GM19397 (cell line): Measurements from ENCODE around the gene ARTN.

Source experiments
- ATAC-seq: cut with Tn5 transposase; IDR thresholded peaks from one replicate; pipeline ENCODE4 v1.9.1; 2021; ENCODE audit warnings: mild to moderate bottlenecking, moderate library complexity; ENCODE audit not compliant: unreplicated experiment

The ARTN gene

DNA sequence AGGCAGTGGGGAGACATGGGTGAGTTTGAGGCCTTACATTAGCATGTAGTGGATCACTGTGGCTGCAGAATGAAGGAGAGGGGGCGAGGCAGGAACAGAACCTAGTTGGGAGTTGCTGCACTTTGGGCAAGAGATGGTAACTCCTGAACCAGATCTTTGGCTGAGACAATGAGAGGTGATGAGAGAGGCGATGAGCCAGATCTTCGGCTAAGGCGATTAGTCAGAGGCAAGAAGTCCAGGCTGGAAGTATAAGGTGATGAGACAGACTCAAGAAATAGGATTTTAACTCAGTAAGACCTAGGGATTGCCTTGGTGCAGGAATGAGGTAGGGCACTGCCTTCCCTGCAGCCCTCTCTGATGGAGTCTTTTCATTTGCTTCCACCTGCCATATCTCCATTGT, 9.1 kb upstream of the ARTN start:
- no peak for ATAC-seq

GRCh38 chr1:43925846-43926245, 7.8 kb upstream of the ARTN start:
- ATAC-seq = no peak

GRCh38 chr1:43930168-43930948, 3.2 kb upstream of the ARTN start:
- ATAC-seq = no peak

GRCh38 chr1:43930949-43931275, 2.7 kb upstream of the ARTN start:
- ATAC-seq = no peak

GRCh38 chr1:43931711-43932660, 1.6 kb upstream of the ARTN start:
- ATAC-seq = no peak

DNA sequence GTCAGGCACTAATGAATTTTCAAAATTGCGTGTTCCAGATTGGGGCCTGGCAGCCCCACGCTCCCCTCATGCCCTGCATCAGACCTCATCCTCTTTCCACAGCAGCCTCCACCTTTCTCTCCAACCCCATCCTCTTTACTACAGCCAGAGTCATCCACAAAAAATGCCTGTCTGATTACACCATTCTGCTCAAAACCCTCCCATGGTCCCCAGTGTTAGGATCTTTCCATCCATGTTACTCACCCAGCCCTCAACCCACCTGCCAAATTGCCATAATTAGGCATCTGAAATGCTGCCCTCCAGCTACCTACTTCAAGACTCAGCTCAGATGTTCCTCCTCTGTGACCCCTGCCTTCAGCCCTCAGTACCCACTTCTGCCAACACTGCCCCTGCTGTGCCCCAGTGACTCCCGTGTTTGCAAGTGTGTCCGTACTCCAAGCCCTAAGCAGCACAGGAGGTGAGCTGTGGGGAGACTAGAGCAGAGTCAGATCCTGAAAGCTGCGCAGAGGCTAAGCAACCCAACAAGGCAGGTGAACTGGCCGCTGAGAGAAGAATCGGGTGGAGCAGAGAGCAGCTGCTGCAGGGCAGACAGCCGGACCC, 715 bp upstream of the ARTN start:
- ATAC-seq = no peak

DNA sequence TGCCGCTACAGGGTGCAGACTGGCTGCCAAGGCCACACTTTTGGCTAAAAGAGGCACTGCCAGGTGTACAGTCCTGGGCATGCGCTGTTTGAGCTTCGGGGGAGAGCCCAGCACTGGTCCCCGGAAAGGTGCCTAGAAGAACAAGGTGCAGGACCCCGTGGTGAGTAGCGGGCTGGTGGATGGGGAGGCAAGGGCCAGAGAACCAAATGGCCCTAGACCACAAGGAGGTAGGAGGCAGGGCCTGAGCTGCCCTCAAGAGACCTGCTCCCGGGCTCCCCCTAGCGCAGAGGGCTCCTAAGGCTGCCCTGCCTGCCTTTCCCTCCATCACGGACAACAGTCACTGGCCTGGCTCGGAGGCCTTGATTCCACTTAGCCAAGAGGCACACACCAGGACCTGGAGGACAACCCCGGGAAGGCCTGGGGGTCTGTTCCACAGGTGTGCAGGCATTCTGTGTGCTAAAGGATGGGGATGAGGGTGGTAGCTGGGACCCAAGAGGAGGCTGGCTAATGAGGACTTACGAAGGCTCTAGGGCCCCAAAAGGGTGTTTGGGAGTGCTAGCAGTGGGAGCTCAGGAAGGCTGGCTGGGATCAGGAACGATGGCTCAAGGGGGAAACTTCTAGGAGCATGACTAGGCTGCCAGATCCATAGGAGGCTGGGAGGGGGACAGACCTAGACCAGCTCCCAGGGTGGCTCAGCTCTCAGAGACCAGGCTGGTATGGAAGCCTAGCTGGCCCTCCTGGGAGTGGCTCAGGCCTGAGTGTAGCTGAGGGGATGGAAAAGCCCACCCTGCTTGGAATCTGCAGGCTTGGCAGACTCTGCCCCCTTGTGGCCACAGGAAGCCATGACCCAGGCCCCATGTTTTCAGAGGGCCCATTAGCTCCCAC, 742 bp downstream of the ARTN start:
- ATAC-seq = no peak

- ATAC-seq = no peak
Observed at GRCh38 chr1:43934986-43935324, 1.4 kb downstream of the ARTN start.

- no peak for ATAC-seq
Observed at GRCh38 chr1:43935711-43936427, 2.3 kb downstream of the ARTN start.

GRCh38 chr1:43936431-43937151, 3.0 kb downstream of the ARTN start:
- no peak for ATAC-seq

- no peak for ATAC-seq
Observed at GRCh38 chr1:43937179-43937865, 3.7 kb downstream of the ARTN start.

GRCh38 chr1:43938383-43938782, 4.8 kb downstream of the ARTN start:
- ATAC-seq = no peak

GRCh38 chr1:43938892-43939587, 5.4 kb downstream of the ARTN start:
- ATAC-seq = no peak

- ATAC-seq = no peak
Observed at GRCh38 chr1:43942411-43942810, 8.8 kb downstream of the ARTN start.

DNA sequence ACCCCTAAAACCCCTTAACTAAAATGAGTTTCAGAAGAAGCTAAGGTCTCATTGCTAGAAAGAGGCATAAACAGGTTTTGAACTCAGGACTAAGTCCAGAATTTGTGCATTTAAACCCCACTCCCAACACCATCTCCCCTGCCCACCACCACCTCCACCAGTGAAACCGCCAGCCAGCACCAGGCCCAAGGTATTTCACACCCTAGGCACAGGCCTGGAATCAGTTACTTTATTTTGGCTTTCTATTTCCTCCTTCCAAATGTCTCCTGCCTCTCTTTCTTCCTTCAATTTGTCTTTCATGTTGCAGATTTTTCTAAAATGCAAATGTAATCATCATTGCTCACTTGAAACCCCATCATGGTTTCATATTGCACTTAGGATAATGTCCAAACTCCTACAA, 11.3 kb downstream of the ARTN start:
- no peak for ATAC-seq

DNA sequence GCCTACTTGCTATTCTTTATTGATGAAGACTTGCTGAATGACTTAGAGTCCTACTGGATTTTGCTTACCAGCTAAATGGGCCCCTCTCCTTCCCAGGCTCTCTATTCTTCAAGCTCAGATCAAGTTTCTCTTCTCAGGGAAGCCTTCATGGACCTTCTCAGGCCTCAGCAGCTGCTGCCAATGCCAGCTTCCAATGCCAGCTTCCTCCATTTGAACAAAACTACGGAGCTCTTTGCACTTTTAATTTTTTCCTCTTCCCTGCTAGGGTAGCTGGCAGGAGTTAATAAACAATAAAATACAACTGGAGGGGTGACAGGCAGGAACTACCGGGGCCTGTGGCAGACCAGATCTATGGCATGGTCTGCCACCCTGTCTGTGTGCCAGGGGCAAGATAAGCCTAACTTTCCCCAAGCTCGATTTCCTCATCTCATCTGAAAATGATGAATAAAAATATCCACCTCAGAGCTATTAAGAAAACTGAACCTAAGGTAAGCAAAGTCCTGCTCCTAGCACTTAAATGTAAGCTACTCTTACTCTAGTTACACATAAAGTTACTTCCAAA, 12.2 kb downstream of the ARTN start:
- no peak for ATAC-seq

DNA sequence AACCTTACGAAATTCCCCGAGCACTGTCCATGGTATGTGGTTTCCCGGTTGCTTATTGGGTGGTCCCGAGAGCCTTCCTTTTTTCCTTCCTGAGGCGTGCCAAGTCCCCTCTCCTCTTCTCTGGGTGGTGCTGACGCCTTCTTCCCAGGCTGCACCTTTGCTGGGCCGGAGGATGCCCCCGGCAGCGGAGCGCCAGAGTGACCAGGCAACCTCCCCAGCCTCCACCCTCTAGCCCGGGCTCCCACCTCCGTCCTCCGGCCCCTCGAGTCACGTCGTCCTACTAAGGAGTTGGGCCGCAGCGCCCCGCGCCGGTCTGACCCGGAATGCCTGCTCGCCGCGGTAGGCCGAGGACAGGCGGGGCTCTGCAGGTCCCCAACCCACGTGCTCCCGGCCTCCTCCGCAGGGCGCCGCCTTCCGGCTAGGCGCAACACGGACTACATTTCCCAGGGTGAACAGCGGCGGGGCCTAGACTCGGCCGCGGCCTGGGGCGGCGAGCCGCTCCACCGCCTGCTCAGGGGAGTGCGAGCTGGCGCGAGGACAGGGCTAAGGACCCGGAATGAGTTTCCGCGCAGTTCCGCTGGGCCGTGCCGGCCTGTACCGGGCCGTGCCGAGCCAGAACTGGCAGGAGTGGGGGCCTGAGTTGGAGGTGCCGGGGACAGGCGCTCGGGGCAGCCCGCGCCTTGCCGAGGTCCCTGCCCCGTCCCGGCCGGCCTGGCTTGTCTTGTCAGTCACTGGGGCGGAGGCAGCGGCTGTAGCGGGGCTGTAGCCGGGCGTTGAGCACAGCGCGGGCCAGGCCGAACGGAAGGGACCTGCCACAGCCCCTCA, 12.8 kb downstream of the ARTN start, which contains the start of gene IPO13:
TSS of gene IPO13 (plus strand) at position 715 of the 825 bp plus-strand sequence. CDS start 651 bp downstream, outside the sequence.
- peak; percentile 89 for ATAC-seq
